B cell (primary cell): ENCODE measurements around the gene ZBTB32. TPM values are rescaled to one million over a fixed set of nuclear protein-coding genes. Genes with fewer than 3 reads are reported as not detected.

Experiments used
- ATAC-seq: fragments of 200-7000 bp; cut with Tn5 transposase; one replicate; pipeline ENCODE4 v1.10.0; 2021; ENCODE audit warnings: low read depth, mild to moderate bottlenecking, moderate number of reproducible peaks, moderate library complexity
- CTCF ChIA-PET: fragments of 350-600 bp; sonication (Branson Sonifier 250); formaldehyde crosslinking; loops from one replicate; lab custom pipeline; 2021; ENCODE audit warnings: antibody characterized with exemption, inconsistent platforms; lab: Charles Lee
- POLR2A ChIA-PET: fragments of 350-600 bp; sonication (Branson Sonifier 250); formaldehyde crosslinking; loops from one replicate; lab custom pipeline; 2021; ENCODE audit warnings: antibody characterized with exemption; lab: Charles Lee
- DNase-seq: peaks from one replicate; pipeline ENCODE4 v3.0.0; 2013
- H2AFZ ChIP-seq: 2 replicates; pipeline ENCODE4 v1.6.1; 2012; ENCODE audit warnings: mild to moderate bottlenecking, low read depth, low read length; ENCODE audit not compliant: insufficient read depth, poor library complexity, severe bottlenecking
- H3K27ac ChIP-seq, 2 donors: 1 replicate in 1 of 2; 2 replicates in 1 of 2; pipeline ENCODE4 v1.5.1; 2012 to 2013; ENCODE audit warnings: low read length in 2 of 2, mild to moderate bottlenecking in 2 of 2, moderate library complexity in 1 of 2
- H3K27me3 ChIP-seq, 4 experiments: fragments of 200-600 bp in 1 of 4; sonication (generic) in 1 of 4; replicated peaks in 1 of 4; 1 replicate in 2 of 4; 2 replicates in 2 of 4; pipeline versions ENCODE4 v1.6.1 to v1.7.0; 2013 to 2016; ENCODE audit warnings: low read length in 3 of 4, mild to moderate bottlenecking in 2 of 4, mixed read lengths in 1 of 4, moderate library complexity in 1 of 4; ENCODE audit not compliant: insufficient read depth in 4 of 4, control insufficient read depth in 3 of 4; ENCODE audit errors: control extremely low read depth in 1 of 4
- H3K36me3 ChIP-seq, 2 experiments: replicated peaks in 1 of 2; 1 replicate in 1 of 2; 2 replicates in 1 of 2; pipeline versions ENCODE4 v1.6.1 to v1.7.1; 2013; ENCODE audit warnings: low read length in 1 of 2; ENCODE audit not compliant: insufficient read depth in 2 of 2, control insufficient read depth in 1 of 2; ENCODE audit errors: control extremely low read depth in 1 of 2, extremely low read depth in 1 of 2
- H3K4me1 ChIP-seq, 2 donors: fragments of 200-600 bp in 1 of 2; sonication (generic) in 1 of 2; 1 replicate in 1 of 2; 2 replicates in 1 of 2; pipeline versions ENCODE4 v1.5.1 to v1.6.1; 2013 to 2017; ENCODE audit warnings: low read length in 2 of 2; ENCODE audit not compliant: control insufficient read depth in 2 of 2, insufficient read depth in 2 of 2
- H3K4me2 ChIP-seq: replicated peaks from 2 replicates; pipeline ENCODE3; 2012; ENCODE audit warnings: mild to moderate bottlenecking, low read depth, low read length; ENCODE audit not compliant: poor library complexity, severe bottlenecking
- H3K4me3 ChIP-seq, 5 experiments: fragments of 200-600 bp in 1 of 5; sonication (generic) in 1 of 5; 1 replicate in 3 of 5; 2 replicates in 2 of 5; pipeline versions ENCODE4 v1.5.1 to v1.7.0; 2011 to 2016; ENCODE audit warnings: low read length in 4 of 5, mild to moderate bottlenecking in 4 of 5, low read depth in 2 of 5, control low read depth in 1 of 5, moderate library complexity in 1 of 5; ENCODE audit not compliant: insufficient read depth in 1 of 5; ENCODE audit errors: control extremely low read depth in 1 of 5, extremely low read depth in 1 of 5
- H3K79me2 ChIP-seq: fragments of 200-600 bp; sonication (generic); one replicate; pipeline ENCODE4 v1.6.0; 2016; ENCODE audit warnings: low read length; ENCODE audit not compliant: control insufficient read depth, insufficient read depth
- H3K9ac ChIP-seq: fragments of 200-600 bp; sonication (generic); 2 replicates; pipeline ENCODE4 v1.6.1; 2017; ENCODE audit warnings: mild to moderate bottlenecking, low read length, moderate library complexity
- H3K9me3 ChIP-seq, 3 donors: one replicate each; pipeline versions ENCODE4 v1.6.1 to v1.7.1; 2013; ENCODE audit warnings: low read length in 2 of 3; ENCODE audit not compliant: control insufficient read depth in 2 of 3, insufficient read depth in 1 of 3; ENCODE audit errors: control extremely low read depth in 1 of 3
- H4K20me1 ChIP-seq: 2 replicates; pipeline ENCODE4 v1.6.0; 2012; ENCODE audit warnings: mild to moderate bottlenecking, low read length; ENCODE audit not compliant: insufficient read depth, control insufficient read depth, poor library complexity, severe bottlenecking
- H3K27ac Mint-ChIP-seq: one replicate; pipeline ENCODE4 v1.8.0; 2021; ENCODE audit warnings: mixed read lengths
- H3K27me3 Mint-ChIP-seq: one replicate; pipeline ENCODE4 v1.8.0; 2021; ENCODE audit warnings: mixed read lengths
- H3K4me1 Mint-ChIP-seq: one replicate; pipeline ENCODE4 v1.8.0; 2021; ENCODE audit warnings: mixed read lengths
- H3K4me3 Mint-ChIP-seq: one replicate; pipeline ENCODE4 v1.8.0; 2021; ENCODE audit warnings: mixed read lengths
- H3K9me3 Mint-ChIP-seq: one replicate; pipeline ENCODE4 v1.8.0; 2022; ENCODE audit warnings: mixed read lengths; ENCODE audit not compliant: insufficient read depth
- CTCF ChIP-seq: fragments of 200-600 bp; IDR thresholded peaks from one replicate; pipeline ENCODE4 v1.8.0; 2022; ENCODE audit warnings: antibody characterized with exemption, mild to moderate bottlenecking
- EZH2 ChIP-seq: IDR thresholded peaks from 2 replicates; pipeline ENCODE4 v1.6.1; 2012; ENCODE audit warnings: borderline replicate concordance, low read depth, mild to moderate bottlenecking, moderate library complexity, low read length; ENCODE audit not compliant: insufficient read depth, poor library complexity, severe bottlenecking
- WGBS: methylation state at CpG from one replicate; pipeline ENCODE4 v1.1.5; 2013; ENCODE audit warnings: missing lambda C conversion rate; ENCODE audit not compliant: insufficient coverage; 5-methylcytosine and 5-hydroxymethylcytosine counted together
- intact Hi-C: fragments of 100-400 bp; cut with micrococcal nuclease; formaldehyde crosslinking; loops from one replicate; pipeline ENCODE4 v1.10.0; 2022
- polyA plus RNA-seq: library from polyadenylated mRNA; depleted of rRNA; stranded (reverse); fragments of >200 nt; gene quantifications from 2 replicates; pipeline ENCODE4 v1.2.3, GENCODE V29; 2012
- total RNA-seq, 2 donors: library from RNA; stranded (reverse); fragments of 120-200 nt in 1 of 2; gene quantifications; 1 replicate in 1 of 2; 2 replicates in 1 of 2; pipeline versions ENCODE4 v1.2.3 to v1.2.4, GENCODE V29; 2013 to 2022

ZBTB32 gene
- total and polyA plus RNA-seq, 2 donors (not counting 1 experiment from before 2014, with no cell fraction given) = 18.9 to 28.1 TPM

- Histone ChIP-seq H3K27ac (no peak overlapping the region), H3K9ac (no peak overlapping the region), H3K9me3 (no peaks in the 10 kb centered on the region), H4K20me1 (peaks cover 66% of the 10 kb centered on the region), H3K4me1 (peaks cover 8 to 15% of the 10 kb centered on the region in 2 donors), H2AFZ (no peak overlapping the region), H3K4me2 (no peak overlapping the region), H3K4me3 (no peak overlapping the region), H3K79me2 (peaks cover 81% of the 10 kb centered on the region), H3K36me3 (peaks cover 2 to 71% of the 10 kb centered on the region in 2 experiments), H3K27me3 (no peaks in the 10 kb centered on the region)
- TF ChIP-seq EZH2 (no peak), CTCF (no peak)
- H3K4me1 Mint-ChIP-seq = peaks cover 19% of the 10 kb centered on the region
- DNase-seq (no peak), ATAC-seq (no peak)
- no peaks in the 10 kb centered on the region for H3K9me3 Mint-ChIP-seq
- intact Hi-C loops = no loop called here
- H3K27ac Mint-ChIP-seq = no peak overlapping the region
- POLR2A ChIA-PET = interaction anchor here (0.6 kb wide), 1 partner anchor 410 kb away, joined by 8 read pairs; no protein-coding TSS in a partner anchor
- CTCF ChIA-PET = no interaction called here
- WGBS = 94% methylated on average over 13 of the region's 14 CpGs
- no peaks in the 10 kb centered on the region for H3K27me3 Mint-ChIP-seq
- no peak overlapping the region for H3K4me3 Mint-ChIP-seq
Observed at GRCh38 chr19:35722461-35722860, 18.1 kb downstream of the ZBTB32 start.

GRCh38 chr19:35722897-35723296 is 18.5 kb downstream of the ZBTB32 start:
- no peak overlapping the region for H3K9ac ChIP-seq

More at GRCh38 chr19:35722897-35723296, 18.5 kb downstream of the ZBTB32 start:
- Histone ChIP-seq H3K79me2 (peaks cover 85% of the 10 kb centered on the region), H3K4me3 (no peak overlapping the region), H3K4me1 (peaks cover 8 to 15% of the 10 kb centered on the region in 2 donors), H3K27ac (no peak overlapping the region), H3K4me2 (no peak overlapping the region), H3K36me3 (peaks cover 2 to 75% of the 10 kb centered on the region in 2 experiments), H3K27me3 (no peaks in the 10 kb centered on the region), H3K9me3 (no peaks in the 10 kb centered on the region), H2AFZ (no peak overlapping the region), H4K20me1 (peaks cover 70% of the 10 kb centered on the region)
- H3K4me1 Mint-ChIP-seq = peaks cover 19% of the 10 kb centered on the region
- H3K27ac Mint-ChIP-seq = no peak overlapping the region
- no peaks in the 10 kb centered on the region for H3K27me3 Mint-ChIP-seq
- WGBS = 99% methylated on average over 15 of the region's 16 CpGs
- CTCF ChIA-PET = no interaction called here
- no peak for TF ChIP-seq EZH2
- no peak for TF ChIP-seq CTCF
- H3K4me3 Mint-ChIP-seq = no peak overlapping the region
- no peaks in the 10 kb centered on the region for H3K9me3 Mint-ChIP-seq
- DNase-seq = no peak
- POLR2A ChIA-PET = no interaction called here
- no peak for ATAC-seq
- intact Hi-C loops = no loop called here
